ENCODE measurements around the gene ASB16.

Gene ASB16

DNA sequence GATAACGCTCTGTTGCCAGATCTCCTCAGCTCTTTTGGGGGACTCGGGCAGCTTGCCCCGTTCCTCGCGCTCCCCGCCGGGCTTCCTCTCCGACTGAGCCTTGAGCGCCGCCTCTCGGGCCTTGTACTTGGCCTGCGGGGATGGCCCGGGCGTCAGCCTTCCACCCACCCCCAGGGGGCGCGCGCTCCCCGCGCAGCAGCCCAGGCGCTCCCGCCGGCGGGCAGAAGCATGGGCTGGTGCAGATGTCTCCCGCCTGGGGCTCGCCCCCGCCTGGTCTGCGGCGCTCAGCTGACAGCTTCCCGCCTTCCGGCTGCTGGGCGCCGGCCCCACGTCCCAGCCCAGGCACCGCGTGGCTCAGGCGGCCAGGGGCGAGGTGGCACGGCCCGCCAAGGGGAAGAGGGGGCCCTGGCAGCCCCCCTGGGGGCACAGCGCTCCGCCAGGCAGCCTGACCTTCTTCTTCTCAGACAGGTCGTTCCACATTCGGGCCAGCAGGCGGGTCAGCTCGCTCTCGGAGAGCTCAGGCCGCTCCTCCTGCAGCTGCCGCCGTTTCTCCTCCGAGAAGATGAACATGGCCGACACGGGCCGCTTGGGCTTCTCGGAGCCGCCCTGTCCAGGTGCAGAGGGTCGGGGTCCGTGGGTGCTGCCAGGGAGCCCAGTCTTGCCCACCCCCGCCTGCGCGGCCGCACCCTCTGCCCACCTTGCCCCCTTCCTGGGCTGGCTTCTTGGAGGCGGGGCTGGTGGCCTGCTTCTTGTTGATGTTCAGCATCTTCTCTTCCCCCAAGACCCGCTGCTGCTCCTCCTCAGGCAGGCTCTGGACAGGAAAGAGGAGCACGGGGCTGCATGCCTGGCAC lies 40.1 kb downstream of the ASB16 start:
- peak; percentile 92 for DNase-seq

DNA sequence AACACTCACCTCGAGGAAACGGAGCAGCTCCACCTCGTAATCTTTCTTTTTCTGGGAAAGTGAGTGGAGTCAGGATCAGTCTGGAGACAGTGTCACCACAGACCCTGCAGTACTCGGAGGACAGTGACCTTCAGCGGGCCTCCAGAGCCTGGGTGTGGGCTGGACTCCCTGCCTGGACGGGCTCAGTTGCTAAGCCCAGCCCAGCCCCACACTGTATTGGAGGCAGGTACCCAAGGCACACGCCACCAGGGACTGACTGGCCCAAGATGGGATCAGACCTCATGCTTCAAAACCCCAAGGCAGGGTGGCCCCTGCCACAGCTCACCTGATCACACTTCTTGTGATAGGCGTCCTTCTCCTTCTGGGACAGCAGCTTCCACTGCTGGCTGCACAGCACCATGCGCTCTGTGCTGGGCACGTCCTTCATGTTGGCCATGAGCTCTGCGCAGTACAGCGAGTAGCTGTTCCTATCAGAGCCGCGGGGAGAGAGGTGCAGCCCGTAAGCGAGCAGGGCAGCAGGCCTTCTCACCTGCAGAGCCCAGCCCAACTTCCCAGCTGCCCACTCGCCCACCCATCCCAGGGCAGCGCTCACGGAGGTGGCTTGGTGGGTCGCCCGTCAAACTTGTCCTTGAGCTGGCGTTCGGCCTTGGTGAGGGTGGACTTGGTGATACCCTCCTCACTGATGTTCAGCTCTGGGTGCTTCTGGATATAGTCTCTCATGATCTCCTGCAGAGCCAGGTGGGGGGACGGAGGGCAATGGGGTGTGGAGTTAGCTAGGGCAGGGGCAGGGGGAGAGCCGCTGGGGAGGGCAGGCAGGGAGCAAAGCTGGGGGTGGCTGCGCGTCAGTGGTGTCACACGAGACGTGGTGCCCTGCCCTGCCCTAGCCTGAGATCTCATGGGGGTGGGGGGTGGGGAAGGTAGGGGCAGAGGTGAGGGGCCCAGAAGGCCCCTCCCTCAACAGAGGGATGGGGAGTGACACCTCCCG lies 41.1 kb downstream of the ASB16 start:
- peak; percentile 18 for DNase-seq

- peak; percentile 34 for DNase-seq
Measured at GRCh38 chr17:44212507-44213402, 42.3 kb downstream of the ASB16 start.

- peak; percentile 21 for DNase-seq
Measured at GRCh38 chr17:44213403-44214229, 43.1 kb downstream of the ASB16 start.

- DNase-seq = no peak
Measured at GRCh38 chr17:44214230-44214494, 43.7 kb downstream of the ASB16 start.

DNA sequence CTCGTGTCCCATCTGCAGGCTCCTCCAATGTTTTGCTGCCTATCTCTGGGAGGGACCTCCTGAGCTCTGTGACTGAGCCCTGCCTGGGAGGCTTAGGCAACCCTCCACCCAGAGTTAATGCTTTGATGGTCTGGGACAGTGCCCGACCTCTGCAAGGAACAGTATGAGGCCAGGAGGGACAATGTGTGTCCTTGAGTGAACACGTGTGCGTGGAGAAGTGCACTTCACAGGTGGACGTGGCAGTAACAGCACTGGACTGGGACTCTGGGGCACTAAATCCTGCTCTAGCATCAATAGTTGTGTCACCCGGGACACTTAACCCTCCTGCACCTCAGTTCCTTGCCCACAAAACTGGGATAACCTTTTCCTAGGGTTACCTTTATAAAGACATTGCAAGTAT lies 44.4 kb downstream of the ASB16 start:
- DNase-seq = no peak

DNA sequence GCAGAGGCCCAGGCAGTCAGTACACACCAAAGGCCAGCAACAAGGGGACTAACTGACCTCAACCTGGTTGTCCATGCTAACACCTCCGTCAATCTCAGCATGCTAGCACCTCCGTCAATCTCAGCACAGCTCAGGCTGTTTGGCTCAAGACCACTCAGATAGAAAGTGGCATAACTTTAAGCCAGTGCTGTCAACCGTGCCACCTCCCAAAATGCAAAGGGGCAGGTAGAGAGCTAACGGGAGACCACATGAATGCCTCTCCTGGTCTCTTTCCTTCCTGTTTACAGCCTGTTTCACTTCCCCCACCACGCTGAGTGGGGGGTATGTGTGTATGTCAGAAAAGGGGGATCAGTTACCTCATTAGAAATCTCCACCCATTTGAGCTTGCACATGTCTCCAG lies 45.7 kb downstream of the ASB16 start:
- peak; percentile 21 for DNase-seq

- DNase-seq = no peak
Measured at GRCh38 chr17:44216694-44217093, 46.2 kb downstream of the ASB16 start.

DNA sequence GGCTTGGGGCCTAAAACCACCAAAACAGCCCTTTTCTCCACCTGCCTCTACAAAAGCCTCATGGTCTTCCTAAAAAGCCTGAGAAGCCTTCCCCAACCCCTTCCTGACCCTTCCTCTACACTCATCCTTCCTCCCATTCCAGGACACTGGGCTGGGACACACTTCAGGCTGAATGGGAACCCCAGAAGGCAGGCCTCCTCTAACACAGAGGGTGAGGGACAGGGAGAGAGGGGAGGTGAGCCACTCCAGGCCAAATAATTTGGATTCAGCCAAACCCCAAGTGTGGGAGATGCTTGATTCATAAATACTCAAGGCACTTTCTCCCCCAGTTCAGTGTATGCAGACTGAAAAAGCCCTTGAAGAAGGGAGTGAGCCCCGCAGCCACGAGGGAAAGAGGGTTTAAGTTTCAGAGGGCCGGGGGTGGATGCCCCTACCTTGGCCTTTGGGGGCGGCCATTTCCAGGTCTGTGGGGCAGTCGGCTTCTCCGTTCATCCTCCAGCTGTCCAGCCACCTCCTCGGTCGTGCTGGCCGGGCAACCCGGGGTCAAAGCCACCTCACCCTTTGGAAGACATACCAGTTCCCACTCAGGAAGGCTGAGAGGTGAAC lies 47.3 kb downstream of the ASB16 start:
- DNase-seq = peak; percentile 18

DNA sequence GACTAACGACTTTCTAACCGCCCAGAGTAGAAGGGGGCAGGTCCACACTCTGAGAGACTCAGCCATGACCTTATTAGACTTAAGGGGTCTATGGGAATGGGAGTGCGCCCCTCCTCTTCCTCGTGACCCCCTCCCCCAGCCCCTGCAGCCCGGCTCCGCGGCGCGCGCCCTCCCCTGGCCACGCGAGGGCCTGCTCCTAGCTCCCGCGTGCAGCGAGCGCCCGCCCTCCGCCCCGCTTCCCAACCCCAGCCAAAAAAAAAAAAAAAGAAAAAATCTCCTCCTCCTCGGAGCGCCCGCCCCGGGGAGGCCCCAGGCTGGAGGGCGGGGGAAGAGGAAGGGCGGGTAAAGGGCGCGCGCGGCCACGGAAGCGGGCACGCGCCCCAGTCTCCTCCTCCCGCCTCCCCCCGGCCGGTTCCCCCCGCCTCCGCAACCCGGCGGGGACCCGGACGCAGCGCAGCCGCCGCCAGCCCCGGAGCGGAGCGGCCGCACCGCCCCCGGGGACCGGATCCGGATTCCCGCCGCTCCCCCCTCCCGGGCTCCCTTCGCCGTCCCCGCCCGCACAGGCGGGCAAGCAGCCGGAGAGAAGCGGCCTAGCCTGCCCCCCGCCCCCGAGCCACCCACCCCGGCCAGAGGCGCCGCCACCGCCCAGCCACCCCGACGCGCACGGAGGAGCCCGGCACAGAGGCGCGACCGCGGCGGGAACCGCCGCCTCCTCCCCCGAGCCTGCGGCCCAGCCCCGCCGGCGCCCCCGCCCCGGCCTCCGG lies 48.0 kb downstream of the ASB16 start:
- peak; percentile 93 for DNase-seq

DNA sequence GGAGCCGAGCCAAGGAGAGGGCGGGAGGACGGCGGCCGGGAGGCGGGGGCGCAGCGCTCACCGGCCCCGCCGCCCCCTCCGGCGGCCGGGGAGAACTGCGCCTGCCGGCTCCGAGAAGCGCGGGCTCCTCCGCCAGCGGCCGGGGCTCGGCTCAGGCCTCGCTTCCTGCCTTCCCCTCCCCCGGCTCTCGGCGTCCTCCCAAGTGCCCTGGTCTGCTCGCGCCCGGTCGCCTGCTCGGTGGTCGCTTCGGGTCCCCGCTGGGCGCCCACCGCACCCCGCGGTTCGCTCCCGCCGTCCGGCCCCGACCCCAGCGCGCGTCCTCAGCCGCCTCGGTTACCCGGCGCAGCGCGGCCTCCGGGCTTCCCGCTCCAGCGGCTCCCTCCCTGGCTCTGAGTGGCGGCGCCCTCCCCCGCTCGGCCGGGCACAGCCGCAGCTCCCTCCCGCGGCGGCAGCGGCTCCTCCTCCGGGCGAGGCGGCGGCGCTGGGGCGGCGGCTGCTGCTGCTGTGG lies 48.7 kb downstream of the ASB16 start:
- DNase-seq = peak; percentile 80

DNA sequence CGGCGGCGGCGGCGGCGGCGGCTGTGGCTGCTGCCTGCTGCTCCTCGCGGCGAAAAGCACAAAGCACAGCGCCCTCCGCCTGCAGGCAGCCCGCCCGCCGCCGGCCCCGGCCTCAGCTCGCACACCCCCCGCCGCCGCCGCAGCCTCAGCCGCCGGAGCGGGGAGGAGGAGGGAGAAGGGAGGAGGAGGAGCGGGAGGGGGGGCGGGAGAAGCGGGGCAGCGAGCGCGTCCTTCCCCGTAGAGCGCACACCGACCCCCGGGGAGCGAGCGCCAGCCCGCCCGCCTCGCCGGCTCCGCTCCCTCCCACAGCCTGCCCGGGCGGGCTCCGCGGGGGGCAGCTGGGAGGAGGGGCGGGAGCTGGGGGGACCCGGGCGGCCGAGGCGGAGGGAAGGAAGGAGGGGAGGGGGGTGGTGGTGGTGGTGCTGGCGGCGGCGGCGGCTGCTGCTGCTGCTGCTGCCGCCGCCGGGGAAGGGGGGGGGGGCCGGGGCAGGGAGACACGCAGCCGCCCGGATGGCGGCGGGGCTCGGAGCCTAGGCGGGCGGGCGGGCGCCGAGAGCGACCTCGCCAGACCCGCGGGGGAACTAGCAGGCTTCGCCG lies 49.2 kb downstream of the ASB16 start, which contains the start of gene UBTF:
Gene UBTF, minus strand, starts transcription at position 60 of the 597 bp plus-strand sequence. CDS start 1,446 bp downstream, outside the sequence.
- peak; percentile 88 for DNase-seq

GRCh38 chr17:44220213-44221083 lies 49.9 kb downstream of the ASB16 start:
- DNase-seq = peak; percentile 73

- DNase-seq = peak; percentile 92
Measured at GRCh38 chr17:44221084-44221861, 50.8 kb downstream of the ASB16 start.

DNA sequence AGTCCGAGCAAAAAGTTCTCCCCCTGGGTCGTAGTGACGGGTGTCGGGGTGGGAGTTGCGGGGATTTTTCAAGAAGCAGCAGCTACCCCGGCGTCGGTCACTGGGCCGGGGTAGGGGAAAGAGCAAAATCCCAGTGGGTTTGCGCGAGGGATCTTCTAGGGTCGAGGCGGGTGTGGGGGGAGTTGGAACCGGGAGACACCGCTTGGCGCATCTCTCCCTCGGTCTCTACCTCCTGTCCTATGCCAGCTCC lies 51.3 kb downstream of the ASB16 start:
- DNase-seq = no peak

DNA sequence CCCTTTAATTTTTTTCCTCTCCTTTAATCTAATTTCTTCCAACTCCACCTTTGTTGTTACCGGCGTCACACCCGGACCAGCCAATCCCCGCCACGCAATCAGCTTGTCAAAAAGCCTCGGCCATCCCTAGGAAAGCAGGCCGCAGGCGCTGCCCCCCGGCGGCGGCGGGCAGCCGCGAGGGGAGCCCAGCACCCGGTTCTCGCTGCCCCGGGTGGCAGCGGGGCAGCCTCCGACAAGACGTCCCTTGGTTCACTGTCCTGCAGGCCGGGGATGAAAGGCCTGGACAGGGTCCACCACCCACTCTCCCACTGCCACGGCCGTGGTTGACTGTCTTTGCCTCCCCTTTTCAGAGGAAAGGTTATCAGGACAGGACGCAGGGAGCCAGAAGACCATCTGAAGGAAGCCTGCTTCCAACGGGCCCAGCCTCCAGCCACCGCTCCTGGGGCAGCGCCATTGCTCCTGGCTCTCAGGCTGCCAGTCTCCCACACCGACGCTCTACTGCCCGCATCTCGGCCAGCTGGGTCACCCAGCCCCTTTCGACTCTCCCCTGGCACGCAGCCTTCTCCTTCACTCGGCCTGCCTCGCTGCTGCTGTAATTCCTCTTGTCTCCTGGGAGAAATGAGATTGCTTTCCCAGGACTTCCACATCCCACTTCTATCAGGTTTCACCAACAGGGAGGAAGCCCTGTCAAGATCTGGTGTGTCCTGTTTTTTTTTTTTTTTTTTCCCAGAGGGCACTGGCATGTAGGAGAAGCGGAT lies 51.8 kb downstream of the ASB16 start:
- peak; percentile 82 for DNase-seq

GRCh38 chr17:44223541-44224071 lies 53.1 kb downstream of the ASB16 start:
- DNase-seq = peak; percentile 62
